H1 (cell line): ENCODE data around the gene NFASC.

ENCODE experiments used
- CBX8 ChIP-seq: fragments of 300-800, 300-1000 bp; sonication (generic); IDR thresholded peaks from 2 replicates; pipeline ENCODE4 v1.7.1; 2016; ENCODE audit warnings: low read depth, low read length, borderline replicate concordance
- EZH2 ChIP-seq: fragments of 200-600 bp; sonication (generic); IDR thresholded peaks from 2 replicates; pipeline ENCODE4 v1.7.1; 2012; ENCODE audit warnings: low read depth, mild to moderate bottlenecking, moderate library complexity, low read length, inconsistent platforms; ENCODE audit not compliant: severe bottlenecking
- MAFK ChIP-seq: IDR thresholded peaks from 2 replicates; pipeline ENCODE4 v1.6.1; 2012; ENCODE audit warnings: low read depth, mild to moderate bottlenecking, improper control_type of control experiment, low read length
- POLR2A ChIP-seq, 2 experiments: IDR thresholded peaks; 1 replicate in 1 of 2; 2 replicates in 1 of 2; pipeline ENCODE4 v1.6.1; 2011; ENCODE audit warnings: low read depth in 2 of 2, low read length in 2 of 2, mild to moderate bottlenecking in 2 of 2; ENCODE audit errors: control extremely low read depth in 1 of 2
- SRF ChIP-seq: IDR thresholded peaks from 2 replicates; pipeline ENCODE4 v1.6.1; 2011; ENCODE audit warnings: mild to moderate bottlenecking, low read depth, low read length, moderate library complexity
- TBP ChIP-seq: IDR thresholded peaks from 2 replicates; pipeline ENCODE4 v1.6.1; 2011; ENCODE audit warnings: low read depth, low read length, improper control_type of control experiment
- TF ChIP-seq, protein P1 (sequence below), 3 experiments: IDR thresholded peaks; 1 replicate in 2 of 3; 2 replicates in 1 of 3; pipeline versions ENCODE4 v1.5.1 to v1.6.1; 2011; ENCODE audit warnings: low read length in 3 of 3, mild to moderate bottlenecking in 3 of 3, inconsistent platforms in 2 of 3, low read depth in 1 of 3, moderate library complexity in 1 of 3; ENCODE audit not compliant: insufficient read depth in 1 of 3; ENCODE audit errors: control extremely low read depth in 1 of 3
- TF ChIP-seq, protein P2 (sequence below): IDR thresholded peaks from 2 replicates; pipeline ENCODE4 v1.6.1; 2012; ENCODE audit warnings: inconsistent platforms

DNA sequence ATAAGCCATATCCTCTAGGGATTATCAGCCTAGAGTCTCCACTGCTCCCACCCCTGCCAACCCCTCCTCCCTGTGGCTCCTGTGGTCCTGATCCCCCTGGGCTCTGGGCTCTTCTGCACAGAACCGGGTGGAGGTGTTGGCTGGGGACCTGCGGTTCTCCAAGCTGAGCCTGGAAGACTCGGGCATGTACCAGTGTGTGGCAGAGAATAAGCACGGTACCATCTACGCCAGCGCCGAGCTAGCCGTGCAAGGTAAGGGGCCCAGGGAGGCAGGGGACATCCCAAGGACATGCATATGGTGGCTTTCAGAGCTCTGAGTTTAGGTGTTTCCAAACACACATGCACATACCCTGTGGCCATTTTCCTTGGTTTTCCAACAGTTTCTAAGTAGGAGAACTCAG lies 191.7 kb downstream of the NFASC start:
- TF ChIP-seq, protein P1, sequence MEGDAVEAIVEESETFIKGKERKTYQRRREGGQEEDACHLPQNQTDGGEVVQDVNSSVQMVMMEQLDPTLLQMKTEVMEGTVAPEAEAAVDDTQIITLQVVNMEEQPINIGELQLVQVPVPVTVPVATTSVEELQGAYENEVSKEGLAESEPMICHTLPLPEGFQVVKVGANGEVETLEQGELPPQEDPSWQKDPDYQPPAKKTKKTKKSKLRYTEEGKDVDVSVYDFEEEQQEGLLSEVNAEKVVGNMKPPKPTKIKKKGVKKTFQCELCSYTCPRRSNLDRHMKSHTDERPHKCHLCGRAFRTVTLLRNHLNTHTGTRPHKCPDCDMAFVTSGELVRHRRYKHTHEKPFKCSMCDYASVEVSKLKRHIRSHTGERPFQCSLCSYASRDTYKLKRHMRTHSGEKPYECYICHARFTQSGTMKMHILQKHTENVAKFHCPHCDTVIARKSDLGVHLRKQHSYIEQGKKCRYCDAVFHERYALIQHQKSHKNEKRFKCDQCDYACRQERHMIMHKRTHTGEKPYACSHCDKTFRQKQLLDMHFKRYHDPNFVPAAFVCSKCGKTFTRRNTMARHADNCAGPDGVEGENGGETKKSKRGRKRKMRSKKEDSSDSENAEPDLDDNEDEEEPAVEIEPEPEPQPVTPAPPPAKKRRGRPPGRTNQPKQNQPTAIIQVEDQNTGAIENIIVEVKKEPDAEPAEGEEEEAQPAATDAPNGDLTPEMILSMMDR (IDR thresholded peaks at IDR 0.05; ENCODE audit: control extremely low read depth in 1 of 3, insufficient read depth in 1 of 3, low read depth in 1 of 3, low read length in 3 of 3) = no peak
- TF ChIP-seq, protein P2, sequence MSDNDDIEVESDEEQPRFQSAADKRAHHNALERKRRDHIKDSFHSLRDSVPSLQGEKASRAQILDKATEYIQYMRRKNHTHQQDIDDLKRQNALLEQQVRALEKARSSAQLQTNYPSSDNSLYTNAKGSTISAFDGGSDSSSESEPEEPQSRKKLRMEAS = no peak
- TF ChIP-seq SRF = no peak
- no peak for TF ChIP-seq TBP
- no peak for TF ChIP-seq POLR2A (IDR thresholded peaks at IDR 0.05; ENCODE audit: control extremely low read depth in 1 of 2, low read depth in 2 of 2, low read length in 2 of 2)
- no peak for TF ChIP-seq MAFK
- no peak for TF ChIP-seq EZH2
- no peak for TF ChIP-seq CBX8
